Activated CD8-positive, alpha-beta memory T cell treated with anti-CD3 and anti-CD28 coated beads, Interleukin-2, amount 50 U/mL, for 24 hours (primary cell): ENCODE measurements around the gene TMPRSS13.
"Not testable (repeated sequence)": the region's sequence is repeated elsewhere in the genome, so short reads cannot be mapped to it uniquely, and the experiment has no call there.

ENCODE experiments used
- DNase-seq: peaks from one replicate; pipeline ENCODE4 v3.0.0-alpha.2; 2020; ENCODE audit errors: extremely low read depth

TMPRSS13 gene

DNA sequence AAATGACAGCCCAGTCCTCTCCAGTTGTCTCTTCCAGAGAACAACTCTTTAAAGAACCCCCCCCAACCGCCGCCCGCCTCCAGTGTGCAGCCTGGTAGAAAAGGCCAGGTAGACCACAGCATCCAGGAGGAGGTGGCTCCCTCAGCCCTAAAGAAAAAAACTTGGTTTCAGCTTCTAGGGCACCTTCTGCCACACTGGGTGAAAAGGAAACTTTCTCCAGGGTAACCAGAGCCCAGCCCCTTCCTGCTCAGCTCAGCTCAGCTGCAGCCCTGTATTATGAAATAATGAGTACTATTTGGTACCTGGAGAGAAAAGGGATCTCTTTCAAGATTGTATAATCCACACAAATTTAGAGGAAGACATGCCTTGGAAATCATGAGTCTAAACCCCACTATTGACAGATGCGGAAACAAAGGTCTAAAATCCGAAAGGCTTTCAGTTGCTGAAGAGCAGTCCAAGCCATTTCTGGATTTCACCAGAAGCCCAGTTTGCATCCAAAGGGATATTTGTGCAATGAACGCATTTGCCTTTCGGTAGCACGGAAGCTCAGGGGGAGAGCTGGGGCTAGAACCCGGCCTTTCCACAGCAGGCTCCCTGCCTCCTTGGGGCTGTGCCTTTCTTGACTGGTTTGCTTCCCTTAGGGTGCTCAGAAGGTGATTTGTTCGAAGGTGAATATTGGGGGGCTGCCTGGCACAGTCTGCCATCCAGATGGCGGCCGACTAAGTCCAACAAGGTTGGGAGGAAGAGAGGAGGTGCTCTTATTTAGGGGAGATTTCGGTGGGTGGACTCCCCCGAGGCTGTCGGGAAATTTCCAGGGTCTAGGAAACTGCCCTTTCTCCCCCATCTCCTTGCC is 56.0 kb downstream of the TMPRSS13 start:
- DNase-seq: no peak

DNA sequence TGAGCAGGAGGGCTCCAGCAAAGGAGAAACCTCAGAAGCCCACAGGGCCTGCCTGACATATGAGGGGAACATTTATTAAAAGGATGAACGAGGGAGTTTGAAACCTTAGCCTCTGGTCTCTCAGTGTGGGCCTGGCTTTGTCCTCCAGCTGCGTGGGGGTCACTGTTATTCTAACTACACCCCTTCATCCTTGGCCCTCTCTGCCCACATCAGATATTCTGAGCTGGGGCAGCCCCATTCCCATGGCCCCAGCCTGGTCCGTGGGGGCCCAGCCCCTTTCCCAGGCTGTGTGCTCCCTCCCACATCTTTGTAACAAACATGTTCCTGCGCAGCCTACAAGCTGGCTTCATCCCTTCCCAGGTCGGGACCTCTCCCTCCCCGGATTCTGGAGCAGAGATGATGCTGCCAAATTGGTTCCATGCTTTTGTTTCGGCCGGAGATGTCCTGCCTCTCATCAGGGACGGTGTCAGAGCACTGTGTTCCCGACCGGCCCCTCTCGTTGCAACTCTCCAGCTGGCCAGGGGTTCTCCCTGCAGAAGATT is 56.7 kb downstream of the TMPRSS13 start:
- no peak for DNase-seq

DNA sequence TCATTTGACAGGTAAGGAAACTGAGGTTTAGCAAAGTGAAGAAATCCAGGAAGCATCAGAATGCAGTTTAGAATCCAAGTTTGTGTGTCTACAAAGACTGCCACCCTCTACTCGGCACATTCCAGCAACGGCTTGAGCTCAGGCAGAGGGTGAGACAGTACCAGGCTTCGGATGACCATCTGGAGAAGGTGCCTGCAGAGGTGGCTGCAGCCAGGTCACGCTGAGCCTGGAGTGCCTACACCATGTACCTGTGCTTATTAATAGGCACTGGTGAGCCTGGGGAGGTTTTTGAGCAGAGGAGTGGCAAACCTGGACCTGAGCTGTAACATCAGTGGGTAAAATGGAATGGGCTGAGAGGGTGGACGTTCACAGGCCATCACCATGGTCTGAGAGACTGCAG is 57.4 kb downstream of the TMPRSS13 start:
- no peak for DNase-seq

DNA sequence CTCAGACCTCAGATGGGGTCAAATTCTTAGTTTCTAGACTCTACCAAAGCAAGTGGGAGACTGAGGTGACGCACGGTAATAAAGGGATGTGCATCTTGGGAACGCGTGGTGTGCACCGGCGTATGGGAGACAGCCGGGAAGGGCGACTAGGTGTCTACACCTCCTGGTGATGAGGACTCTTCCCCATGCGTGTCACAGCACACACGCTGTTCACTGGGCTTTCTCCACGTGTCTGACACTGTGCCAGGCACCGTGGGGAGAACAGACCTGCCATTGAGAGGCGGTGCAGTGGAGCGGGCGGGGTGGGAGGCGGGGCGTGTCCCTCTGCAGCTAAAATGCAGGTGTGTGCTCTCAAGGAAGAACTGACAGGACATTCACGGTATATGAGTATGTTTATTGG is 58.0 kb downstream of the TMPRSS13 start:
- DNase-seq: no peak

DNA sequence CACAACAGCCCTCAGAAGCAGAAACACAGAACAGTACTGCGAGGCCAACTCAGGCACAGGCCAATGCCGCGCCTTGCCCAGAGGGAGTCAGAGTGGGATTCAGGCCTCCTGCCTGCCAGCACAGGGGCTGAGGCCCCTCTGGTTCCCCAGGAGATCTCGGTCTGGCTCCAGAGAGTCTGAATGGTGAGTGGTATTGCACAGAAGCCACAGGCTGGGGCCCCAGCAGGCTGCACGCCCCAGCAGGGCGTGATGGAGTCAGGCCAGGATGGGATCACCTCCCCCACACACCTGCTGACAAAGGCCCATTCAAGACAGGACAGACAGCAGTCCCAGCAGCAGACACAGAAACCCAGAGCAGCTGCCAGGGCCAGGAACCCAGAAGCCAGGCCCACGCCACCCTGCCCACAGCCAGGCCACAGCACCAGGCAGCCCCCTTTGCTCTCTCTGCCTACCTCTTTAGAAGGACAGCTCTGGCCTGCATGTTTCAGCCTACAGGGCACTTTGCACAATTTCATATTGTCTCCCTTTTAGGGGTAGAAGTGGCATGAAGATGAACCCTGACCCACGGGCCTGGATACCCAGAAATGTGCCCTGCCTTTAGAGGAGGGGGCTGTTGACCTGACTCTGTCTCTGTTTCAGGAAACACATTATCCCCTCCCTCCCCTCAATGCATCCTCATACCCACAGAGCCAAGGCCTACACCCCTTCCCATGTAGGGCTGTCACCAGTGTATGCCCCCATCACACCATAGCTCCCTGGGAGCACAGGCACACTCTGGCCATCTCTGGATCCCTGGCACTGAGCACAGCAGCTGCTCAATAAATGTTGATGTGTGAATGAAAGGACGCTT is 58.9 kb downstream of the TMPRSS13 start:
- no peak for DNase-seq

DNA sequence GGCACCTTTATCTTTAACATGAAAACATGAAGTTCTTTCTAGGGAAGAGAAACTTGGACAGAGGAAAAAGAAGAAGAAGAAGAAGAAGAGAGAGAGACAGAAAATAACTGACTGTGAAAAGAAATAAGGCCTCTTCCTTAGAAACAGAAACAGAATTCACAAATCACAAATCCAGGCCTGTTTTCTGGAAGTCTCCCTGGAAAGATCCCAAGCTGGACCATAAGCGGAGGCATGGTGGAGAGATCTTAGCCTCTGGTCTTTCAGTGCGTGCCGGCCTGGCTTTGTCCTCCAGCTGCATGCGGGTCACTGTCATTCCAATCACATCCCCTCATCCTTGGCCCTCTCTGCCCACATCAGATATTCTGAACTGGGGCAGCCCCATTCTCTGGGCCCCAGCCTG is 59.6 kb downstream of the TMPRSS13 start:
- DNase-seq: no peak

DNA sequence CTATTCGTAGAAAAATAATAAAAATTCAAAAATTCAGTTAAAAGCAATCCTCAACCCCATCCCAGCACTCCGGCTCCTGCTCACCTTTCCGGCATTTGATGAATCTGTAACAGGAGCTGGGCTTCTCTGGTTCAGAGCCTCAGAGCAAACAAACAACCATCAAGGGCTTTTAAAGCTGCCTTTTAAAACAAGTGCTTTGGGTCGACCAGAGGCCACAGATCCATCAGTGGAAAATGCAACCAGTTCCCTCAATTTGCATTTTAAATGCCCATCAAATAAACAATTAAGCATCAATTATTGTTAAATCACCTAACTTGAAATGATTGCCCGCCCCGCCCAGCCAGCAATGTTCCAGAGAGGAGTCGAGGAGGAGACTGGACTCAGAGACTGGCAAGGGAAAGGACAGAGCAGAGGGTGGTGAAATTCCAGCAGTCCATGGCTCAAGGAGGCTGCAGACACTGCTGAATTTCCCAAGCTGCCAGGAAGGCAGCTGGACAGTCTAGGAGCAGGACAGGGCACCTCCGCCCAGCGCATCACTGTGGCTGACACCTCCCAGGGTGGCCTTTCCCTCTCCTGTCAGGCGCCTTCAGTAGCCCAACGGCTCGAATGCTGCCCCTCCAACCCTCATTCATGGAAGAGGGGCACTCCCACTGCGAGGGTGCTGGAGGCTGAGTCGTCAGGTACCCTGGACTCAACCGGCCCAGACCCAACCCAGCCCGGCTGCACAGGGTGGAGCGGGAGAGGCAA is 60.2 kb downstream of the TMPRSS13 start:
- no peak for DNase-seq

DNA sequence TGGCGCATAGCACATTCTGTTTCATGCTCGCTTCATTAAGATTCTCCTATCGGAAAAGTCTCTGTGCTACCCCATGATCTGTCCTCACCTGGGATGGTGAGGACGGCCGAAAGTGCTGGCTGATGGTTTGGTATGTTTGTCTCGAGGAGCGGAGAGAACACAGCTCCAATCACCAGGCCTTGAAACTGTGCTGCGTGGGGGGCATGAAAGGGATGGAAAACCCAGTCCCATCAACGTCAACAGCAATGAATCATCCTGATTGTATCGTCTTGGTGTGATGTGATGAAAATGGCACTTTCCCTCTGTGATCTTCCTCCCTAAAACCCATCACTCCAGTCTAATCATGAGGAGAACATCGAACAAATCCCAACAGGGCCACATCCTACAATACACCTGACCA is 61.1 kb downstream of the TMPRSS13 start:
- DNase-seq: no peak

DNA sequence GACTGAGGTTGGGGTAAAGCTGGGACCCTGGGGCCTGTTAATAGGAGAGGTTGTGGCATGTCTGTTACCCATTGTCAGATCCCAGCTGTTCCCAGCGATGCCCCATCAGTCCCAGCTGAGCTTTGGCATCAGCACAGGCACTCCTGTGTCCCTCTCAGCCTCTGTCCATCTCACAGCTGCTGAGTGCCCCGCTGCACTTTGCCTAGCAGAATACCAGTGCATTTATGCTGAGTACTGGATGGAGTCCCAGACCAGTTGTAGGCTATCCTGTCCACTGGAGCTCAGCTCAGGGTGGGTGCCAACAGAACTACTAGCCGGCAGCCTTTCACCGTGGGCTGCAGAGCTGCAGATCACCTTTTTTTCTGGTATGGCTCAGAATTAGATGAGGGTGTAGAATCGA is 62.7 kb downstream of the TMPRSS13 start:
- no peak for DNase-seq

DNA sequence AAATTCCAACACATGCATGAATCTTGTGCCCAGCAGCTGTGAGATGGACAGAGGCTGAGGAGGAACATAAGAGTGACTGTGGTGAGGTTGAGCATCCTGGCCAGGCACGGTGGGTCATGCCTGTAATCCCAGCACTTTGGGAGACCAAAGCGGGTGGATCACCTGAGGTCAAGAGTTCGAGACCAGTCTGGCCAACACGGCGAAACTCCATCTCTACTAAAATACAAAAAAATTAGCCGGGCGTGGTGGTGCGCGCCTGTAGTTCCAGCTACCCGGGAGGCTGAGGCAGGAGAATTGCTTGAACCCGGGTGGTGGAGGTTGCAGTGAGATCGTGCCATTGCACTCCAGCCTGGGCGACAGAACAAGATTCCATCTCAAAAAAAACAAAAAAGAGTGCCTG is 63.7 kb downstream of the TMPRSS13 start:
- DNase-seq: not testable (repeated sequence)

DNA sequence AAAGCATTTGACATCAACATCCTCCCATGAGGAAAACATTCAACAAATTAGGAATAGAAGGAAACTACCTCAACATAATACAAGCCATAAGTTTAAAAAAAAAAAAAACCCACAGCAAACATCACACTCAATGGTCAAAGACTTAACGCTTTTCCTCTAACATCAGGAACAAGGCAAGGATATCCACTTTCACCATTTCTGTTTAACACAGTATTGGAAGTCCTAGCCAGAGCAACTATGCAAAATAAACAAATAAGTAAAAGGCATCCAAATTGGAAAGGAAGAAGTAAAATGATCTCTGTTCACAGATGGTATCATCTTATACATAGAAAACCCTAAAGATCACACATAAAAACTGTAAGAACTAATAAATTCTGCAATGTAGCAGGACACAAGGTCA is 65.8 kb downstream of the TMPRSS13 start:
- no peak for DNase-seq

DNA sequence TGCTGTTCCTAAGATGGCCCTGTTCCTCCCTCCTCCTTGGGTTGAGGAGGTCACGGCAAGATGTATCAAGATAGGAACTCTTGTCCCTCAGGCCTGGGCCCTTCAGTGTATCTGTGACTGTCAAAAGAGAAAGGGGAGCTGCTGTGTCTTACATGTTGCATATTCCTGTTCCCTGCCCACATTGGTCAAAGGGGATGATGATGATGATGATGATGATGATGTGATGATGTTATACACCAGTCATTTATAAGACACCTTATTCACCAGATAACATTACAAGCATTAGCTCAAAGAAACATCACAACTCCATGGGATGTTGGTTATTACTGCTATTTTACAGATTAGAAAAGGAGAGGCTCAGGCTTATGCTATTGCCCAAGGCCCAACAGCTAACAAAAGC is 66.4 kb downstream of the TMPRSS13 start:
- no peak for DNase-seq

DNA sequence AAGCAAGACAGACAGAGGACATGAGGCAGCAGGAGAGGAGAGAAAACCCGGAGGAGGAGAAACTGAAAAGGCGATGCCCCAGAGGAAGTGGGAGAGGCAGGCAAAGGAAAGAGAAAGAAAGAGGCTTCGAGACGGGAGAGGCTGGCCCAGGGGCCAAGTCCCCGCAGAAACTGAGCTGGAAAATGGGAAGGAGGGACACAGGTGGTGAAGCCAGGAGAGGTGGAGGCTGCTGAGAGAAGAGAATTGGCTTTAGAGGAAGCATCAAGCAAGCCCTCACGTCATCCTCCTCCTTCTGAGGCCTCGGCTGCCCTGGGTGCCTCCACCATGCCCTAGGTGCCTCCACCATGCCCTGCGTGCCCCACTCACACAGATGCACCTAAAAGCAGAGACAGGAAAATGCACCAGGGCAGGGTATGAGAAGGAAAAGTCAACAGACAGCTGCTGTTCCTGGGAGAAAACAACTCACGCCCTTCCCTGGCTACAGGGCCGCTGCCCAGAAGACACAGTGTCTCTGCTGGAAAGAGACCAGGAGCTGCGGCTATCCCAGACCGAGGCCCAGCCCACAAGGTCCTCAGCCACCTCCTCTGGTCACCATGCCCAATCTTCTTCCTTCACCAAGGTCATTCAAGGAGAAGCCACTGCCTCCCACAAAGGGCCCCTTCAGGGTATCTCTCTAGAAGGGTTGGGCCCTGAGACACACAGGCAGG is 67.0 kb downstream of the TMPRSS13 start:
- DNase-seq: no peak

DNA sequence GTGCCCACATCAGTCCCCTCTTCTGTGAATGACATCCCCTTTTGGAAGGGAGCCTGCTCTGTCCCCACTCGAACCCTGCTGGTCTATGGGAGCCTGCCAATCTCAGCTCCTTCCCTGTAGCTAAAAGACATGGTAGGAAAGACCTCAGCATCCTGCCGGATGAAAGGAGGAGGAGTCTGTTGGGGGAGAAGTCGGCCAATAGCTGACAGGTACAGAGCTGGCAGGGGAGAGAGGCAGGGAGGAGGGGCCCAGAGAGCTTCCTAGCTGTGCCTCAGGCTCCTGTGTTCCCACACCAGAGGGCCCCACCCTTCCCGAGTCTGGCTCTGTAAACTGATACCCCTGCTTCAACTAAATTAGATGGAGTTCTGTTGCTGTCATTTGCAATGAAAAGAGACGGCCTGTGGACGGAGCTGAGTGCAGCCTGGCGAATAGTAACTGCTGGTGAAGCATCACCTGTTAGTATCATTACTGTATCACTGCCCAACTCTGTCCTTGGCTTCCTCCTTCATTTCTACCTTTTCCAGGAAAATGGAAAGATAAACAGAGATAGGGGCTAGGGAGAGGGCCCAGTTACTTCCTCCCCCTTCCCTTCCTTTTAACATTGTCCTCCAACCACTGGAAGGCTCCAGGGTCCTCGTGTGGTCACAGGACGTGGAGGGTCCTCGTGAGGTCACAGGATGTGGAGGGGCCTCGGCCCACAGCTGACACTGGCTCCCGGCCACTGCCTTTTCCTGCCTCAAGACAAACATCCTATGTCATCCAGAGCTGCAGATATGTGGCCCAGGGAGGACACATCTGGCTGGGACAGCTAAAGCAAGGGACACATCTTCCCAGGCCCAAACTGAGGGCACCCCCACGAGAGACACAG is 67.8 kb downstream of the TMPRSS13 start:
- no peak for DNase-seq

DNA sequence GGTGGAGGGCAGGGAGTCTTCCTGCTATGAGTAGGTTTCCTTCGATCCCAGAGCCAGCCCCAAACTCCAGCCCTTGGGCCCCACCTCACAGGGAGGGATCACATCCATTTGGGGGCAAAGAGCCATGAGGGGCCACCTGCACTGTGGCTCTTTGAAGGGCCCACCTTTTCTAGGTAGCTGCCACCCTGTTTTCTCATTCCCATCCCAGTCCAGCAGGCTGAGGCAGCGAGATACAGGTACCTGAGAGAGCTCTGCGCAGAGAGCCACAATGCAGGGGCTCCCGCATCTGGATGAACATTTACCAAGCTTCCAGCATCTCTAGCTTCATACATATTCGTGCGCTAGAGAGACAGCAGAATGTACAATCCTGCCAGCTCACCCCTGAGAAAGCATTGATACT is 69.1 kb downstream of the TMPRSS13 start:
- no peak for DNase-seq

DNA sequence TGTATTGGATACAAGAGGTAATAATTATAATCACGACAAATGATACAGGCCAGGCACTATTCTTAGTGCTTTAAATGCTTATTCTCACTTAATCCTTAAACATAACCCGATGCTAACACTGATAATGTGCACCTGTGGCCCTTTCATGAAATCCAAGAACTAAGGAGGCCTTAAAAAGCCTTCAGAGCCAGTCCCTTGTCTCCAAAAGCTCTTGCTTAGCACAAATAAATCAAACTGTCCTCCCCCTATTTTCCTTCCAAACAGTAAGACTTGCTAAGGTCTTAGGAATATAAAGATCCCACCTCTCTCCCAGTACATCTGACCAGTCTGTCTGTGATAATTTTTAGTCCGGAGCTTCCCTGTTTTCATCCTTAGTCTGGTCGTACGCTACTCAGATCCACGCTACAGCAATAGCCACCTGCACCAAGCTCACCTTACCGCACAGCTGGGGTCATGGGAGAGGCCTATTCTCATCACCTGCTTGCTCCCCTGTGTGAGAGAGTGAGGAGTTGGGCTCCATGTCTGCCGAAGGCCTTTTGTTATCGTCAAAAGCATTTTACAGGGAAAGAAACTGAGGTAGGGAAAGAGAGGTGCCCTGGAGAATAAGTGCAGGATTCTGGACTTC is 69.6 kb downstream of the TMPRSS13 start:
- DNase-seq: no peak

DNA sequence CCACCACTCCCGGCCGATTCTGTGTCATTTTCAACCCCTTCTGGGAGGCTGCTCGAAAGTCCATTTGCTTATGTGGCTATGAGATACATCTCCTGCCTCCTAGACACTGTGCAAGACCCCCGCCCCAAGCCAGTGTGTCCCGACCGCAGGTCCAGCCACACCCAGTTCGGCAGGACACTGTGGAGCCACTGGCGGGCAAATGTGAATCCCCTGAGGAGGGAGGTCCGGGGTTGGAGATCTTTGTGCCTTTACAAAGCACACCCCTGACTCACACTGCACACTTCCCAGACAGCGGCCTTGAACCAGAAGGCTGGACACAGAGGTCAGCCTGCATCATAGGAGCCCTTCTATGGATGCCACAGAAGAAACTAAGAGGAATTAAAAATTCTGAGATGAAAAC is 70.1 kb downstream of the TMPRSS13 start:
- DNase-seq: no peak

DNA sequence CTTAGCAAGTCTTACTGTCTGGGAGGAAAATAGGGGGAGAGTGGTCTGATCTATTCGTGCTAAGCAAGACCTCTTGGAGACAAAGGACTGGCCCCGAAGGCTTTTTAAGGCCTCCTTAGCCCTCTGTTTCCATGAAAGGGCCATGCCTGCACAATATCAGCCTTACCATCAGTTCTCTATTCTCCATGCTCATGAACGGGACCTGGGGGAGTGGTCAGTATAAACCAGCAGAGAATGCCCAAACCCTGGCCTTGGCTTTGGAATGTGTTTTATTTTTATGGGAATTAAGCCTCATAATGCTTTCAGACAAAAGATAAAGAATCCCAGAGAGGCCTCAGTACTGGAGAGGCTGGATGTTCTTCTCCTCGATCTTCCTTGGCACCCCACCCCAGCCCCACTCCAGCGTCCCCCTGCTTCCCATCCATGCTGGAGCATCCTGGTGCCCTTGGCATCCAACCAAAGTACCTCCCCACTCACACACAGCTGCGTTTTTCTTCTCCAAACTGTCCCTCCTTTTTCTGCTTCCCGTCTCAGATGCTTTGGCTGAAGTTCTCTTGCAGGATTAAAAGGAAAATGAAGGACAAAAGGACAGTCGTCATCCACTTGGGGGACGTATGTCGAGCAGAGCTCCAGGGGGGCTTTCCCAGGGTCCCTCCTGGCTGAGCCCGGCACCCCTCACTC is 71.3 kb downstream of the TMPRSS13 start:
- DNase-seq: no peak

DNA sequence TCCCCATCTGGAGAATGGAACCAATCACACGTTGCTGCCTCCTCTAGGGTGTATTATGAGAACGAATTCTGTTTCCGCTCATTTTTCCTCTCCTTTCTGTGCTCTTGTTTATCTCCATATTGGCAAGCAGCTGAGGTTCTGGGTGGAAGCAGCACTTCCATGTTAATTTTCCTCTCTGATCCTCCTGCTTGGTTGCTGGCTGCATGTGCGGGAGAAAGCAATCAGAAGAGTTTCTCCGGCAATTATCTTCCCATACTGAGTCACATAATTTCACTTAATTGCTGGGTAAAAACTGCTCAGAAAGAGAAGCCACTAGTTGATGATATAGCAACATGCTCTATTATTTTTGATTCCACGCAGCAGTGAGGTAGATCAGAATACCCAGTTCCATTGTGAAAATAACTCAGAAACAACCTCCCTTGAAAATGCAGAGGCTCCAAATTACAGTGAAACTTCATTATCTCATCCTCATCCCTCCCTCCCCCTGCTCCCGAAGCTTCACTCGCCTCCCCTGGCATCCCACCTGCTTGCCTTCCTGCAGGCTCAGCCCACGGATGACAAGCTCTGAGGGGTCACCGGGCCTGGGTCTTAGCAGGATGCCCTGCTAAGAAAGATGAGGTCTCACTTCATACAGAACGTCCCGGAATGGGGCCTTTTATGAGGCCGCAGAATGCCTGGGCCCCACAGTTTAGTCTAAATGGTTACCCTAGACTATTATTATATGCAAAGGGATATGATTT is 73.1 kb downstream of the TMPRSS13 start:
- DNase-seq: no peak
